ENCODE data around the gene LIFR. TPM values are rescaled to one million over a fixed set of nuclear protein-coding genes. Genes with fewer than 3 reads are reported as not detected.
A peak's percentile ranks its signal among the peaks of the same experiment; 100 is the strongest.

LIFR gene
- total RNA-seq, 4 donors from 2014 or later = 61.8 to 105 (median 78.0) TPM

DNA sequence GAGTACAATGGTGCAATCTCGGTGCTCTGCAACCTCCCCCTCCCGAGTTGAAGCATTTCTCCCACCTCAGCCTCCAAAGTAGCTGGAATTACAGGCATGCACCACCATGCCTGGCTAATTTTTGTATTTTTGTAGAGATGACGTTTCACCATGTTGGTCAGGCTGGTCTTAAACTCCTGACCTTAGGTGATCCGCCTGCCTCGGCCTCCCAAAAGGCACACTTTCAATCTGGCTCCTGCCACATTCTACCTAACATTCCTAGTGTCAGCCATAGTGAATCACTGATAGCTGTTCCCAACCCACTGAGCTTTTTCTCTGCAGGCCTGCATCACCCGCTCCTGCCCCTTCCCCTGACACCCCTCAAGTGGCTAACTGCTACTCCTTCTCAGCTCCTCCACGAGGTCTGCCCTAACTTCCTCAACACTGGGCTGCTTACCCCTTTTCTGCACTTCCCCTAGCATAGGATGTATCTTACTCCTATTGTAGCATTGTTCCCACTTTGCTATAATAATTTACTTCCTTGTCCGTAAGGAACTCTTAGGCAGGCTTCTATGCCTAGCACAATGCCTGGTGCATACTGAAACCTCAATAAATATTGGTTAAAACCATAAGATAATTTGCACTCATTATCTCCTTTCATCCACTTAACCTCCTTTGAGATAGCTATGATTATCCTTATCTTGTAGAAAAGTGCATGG lies 42.0 kb upstream of the LIFR start:
- H3K4me3 ChIP-seq = no peak overlapping the region
- no peak overlapping the region for H3K27ac ChIP-seq
- TF ChIP-seq, protein P1, sequence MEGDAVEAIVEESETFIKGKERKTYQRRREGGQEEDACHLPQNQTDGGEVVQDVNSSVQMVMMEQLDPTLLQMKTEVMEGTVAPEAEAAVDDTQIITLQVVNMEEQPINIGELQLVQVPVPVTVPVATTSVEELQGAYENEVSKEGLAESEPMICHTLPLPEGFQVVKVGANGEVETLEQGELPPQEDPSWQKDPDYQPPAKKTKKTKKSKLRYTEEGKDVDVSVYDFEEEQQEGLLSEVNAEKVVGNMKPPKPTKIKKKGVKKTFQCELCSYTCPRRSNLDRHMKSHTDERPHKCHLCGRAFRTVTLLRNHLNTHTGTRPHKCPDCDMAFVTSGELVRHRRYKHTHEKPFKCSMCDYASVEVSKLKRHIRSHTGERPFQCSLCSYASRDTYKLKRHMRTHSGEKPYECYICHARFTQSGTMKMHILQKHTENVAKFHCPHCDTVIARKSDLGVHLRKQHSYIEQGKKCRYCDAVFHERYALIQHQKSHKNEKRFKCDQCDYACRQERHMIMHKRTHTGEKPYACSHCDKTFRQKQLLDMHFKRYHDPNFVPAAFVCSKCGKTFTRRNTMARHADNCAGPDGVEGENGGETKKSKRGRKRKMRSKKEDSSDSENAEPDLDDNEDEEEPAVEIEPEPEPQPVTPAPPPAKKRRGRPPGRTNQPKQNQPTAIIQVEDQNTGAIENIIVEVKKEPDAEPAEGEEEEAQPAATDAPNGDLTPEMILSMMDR (IDR thresholded peaks at IDR 0.05) = no peak
- TF ChIP-seq POLR2AphosphoS5 (IDR thresholded peaks at IDR 0.05) (no peak), POLR2A (IDR thresholded peaks at IDR 0.05) (no peak), EP300 (IDR thresholded peaks at IDR 0.05) (no peak)
- WGBS, 2 donors (ENCODE audit: low coverage in 1 of 2) = 83 to 89% methylated on average over 3 to 5 of the region's 8 CpGs
- no peaks in the 10 kb centered on the region for H3K9me3 ChIP-seq
- peaks cover 4 to 10% (median 5%) of the 10 kb centered on the region in 3 donors for H3K4me1 ChIP-seq
- no peak for ATAC-seq
- no peaks in the 10 kb centered on the region for H3K36me3 ChIP-seq
- no peaks in the 10 kb centered on the region for H3K27me3 ChIP-seq

DNA sequence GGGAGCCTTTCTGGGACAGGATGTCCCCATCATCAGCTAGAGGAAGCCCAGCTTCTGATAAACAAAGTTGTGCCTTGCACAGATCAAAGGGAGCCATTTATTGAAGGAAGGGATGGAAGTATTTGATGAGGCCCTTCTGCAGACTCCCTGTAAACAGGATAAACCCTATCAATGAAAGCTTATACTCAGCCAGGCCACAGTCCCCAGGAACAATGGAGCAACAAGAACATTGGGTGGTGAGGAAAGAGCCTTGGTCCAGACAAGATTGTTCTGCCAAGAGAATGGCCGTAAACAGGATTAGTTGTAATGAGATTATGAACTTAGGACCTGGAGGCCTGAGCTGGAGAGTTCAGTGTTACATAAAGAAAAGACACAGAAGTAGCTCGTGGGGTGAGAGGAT lies 40.5 kb upstream of the LIFR start:
- no peaks in the 10 kb centered on the region for H3K36me3 ChIP-seq
- H3K27me3 ChIP-seq = no peaks in the 10 kb centered on the region
- ATAC-seq = no peak
- H3K4me1 ChIP-seq = peaks cover 3 to 10% (median 5%) of the 10 kb centered on the region in 3 donors
- 79 to 84% methylated on average over 2 of the region's 2 CpGs for WGBS, 2 donors (ENCODE audit: low coverage in 1 of 2)
- H3K4me3 ChIP-seq = no peak overlapping the region
- no peak overlapping the region for H3K27ac ChIP-seq
- H3K9me3 ChIP-seq = no peaks in the 10 kb centered on the region
- no peak for TF ChIP-seq POLR2AphosphoS5 (IDR thresholded peaks at IDR 0.05)

DNA sequence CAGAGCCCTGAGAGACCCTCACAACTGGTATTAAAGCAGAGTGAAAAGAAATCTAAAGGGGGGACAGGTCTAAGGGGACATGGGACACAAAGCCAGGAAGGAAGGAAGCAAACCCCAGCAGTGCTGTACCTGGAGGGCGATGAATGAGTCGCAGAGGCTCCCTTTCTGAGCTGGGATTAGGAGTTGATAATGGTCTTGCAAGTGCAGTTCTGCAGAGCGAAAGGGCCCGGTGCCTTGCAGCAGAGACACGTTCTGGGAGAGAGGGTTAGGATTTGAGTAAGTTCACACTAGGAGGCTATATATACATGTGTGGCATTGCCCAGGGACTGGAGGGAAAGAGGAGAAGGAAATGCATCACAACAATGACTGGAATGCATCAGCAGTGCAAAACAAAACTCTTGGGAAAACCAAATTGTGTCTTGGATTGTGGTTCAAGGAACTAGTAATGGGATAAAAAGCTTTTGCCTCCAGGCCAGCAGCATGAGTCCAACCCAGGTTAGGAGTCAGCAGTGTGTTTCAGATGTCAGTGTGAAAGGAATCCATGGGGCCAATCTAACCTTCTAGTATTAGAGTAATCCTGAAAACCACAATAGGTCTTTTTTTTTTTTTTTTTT lies 38.8 kb upstream of the LIFR start:
- WGBS, 2 donors (ENCODE audit: low coverage in 1 of 2) = 64 to 67% methylated on average over 4 to 5 of the region's 5 CpGs
- Histone ChIP-seq H3K27me3 (no peaks in the 10 kb centered on the region), H3K36me3 (no peaks in the 10 kb centered on the region), H3K9me3 (no peaks in the 10 kb centered on the region), H3K4me3 (peak overlapping the region in 1 of 2 donors; percentile 24), H3K4me1 (no peaks in the 10 kb centered on the region), H3K27ac (no peak overlapping the region)
- TF ChIP-seq POLR2AphosphoS5 (IDR thresholded peaks at IDR 0.05) (no peak), POLR2A (IDR thresholded peaks at IDR 0.05) (no peak), EP300 (IDR thresholded peaks at IDR 0.05) (no peak)
- TF ChIP-seq, protein P1 (IDR thresholded peaks at IDR 0.05) = no peak
- ATAC-seq = no peak

DNA sequence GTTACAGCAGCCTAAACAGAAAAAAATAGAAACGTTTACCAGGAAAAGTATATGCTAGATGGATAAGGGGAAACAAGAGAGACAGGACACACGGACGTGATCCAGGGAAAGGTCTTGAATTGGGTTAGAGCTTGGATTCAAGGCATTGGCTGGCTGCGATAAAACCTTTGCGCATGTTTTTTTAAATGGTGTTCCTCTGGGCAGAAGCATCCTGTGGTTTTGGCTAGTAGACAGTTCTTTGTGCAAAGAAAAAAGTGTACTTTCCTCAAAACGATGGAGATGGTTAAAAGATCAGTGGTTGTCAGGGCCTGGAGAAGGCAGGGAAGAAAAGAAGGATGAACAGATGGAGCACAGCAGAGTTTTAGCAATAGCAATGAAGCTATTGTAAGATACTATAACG lies 37.5 kb upstream of the LIFR start:
- Histone ChIP-seq H3K27me3 (no peaks in the 10 kb centered on the region), H3K9me3 (no peaks in the 10 kb centered on the region), H3K36me3 (no peaks in the 10 kb centered on the region), H3K4me1 (no peaks in the 10 kb centered on the region), H3K27ac (no peak overlapping the region), H3K4me3 (peak overlapping the region in 1 of 2 donors; percentile 24)
- ATAC-seq = no peak
- TF ChIP-seq, protein P1 (IDR thresholded peaks at IDR 0.05) = no peak
- TF ChIP-seq EP300 (IDR thresholded peaks at IDR 0.05) (no peak), POLR2A (IDR thresholded peaks at IDR 0.05) (no peak), POLR2AphosphoS5 (IDR thresholded peaks at IDR 0.05) (no peak)
- 68 to 83% methylated on average over 6 to 7 of the region's 7 CpGs for WGBS, 2 donors (ENCODE audit: low coverage in 1 of 2)

DNA sequence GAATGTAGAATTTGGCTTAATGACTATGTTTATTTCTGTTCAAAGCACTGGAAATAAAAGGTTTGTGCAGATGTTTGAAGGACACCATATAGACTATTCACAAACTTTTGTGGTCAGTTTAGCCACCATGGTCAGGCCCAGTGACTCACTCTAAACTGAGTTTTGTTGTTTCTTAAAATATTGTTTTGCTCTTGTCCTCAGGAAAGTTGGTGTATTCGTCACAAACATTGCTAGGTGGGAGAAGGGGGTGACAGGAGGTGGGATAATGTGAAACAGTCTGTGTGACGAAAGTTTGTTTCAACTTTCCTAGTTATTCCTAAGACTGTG lies 35.0 kb upstream of the LIFR start:
- Histone ChIP-seq H3K27ac (no peak overlapping the region), H3K4me3 (peak overlapping the region in 1 of 2 donors; percentile 7), H3K9me3 (no peaks in the 10 kb centered on the region), H3K27me3 (no peaks in the 10 kb centered on the region), H3K36me3 (no peaks in the 10 kb centered on the region), H3K4me1 (no peaks in the 10 kb centered on the region)
- TF ChIP-seq POLR2A (IDR thresholded peaks at IDR 0.05) (no peak), EP300 (IDR thresholded peaks at IDR 0.05) (no peak), POLR2AphosphoS5 (IDR thresholded peaks at IDR 0.05) (no peak)
- TF ChIP-seq, protein P1 (IDR thresholded peaks at IDR 0.05) = no peak
- WGBS, 2 donors (ENCODE audit: low coverage in 1 of 2) = 78 to 95% methylated on average over 1 to 2 of the region's 2 CpGs
- ATAC-seq = no peak
